CD4-positive, alpha-beta T cell (primary cell): Measurements from ENCODE around the gene DIPK1B. TPM values are rescaled to one million over a fixed set of nuclear protein-coding genes. Genes with fewer than 3 reads are reported as not detected.

ENCODE experiments used
- ATAC-seq: fragments of 200-7000 bp; cut with Tn5 transposase; one replicate; pipeline ENCODE4 v1.10.0; 2022; ENCODE audit warnings: mild to moderate bottlenecking; ENCODE audit not compliant: poor library complexity
- CTCF ChIA-PET: fragments of 350-600 bp; sonication (Branson Sonifier 250); formaldehyde crosslinking; loops from one replicate; lab custom pipeline; 2021; ENCODE audit warnings: antibody characterized with exemption, inconsistent platforms; lab: Charles Lee
- POLR2A ChIA-PET: fragments of 350-600 bp; sonication (Branson Sonifier 250); formaldehyde crosslinking; loops from one replicate; lab custom pipeline; 2021; ENCODE audit warnings: antibody characterized with exemption, inconsistent platforms; lab: Charles Lee
- DNase-seq, 14 experiments: peaks; one replicate each; pipeline ENCODE4 v3.0.0-alpha.2; 2013 to 2020; ENCODE audit warnings: mixed read lengths in 2 of 14
- H3K27ac ChIP-seq, 2 donors: one replicate each; pipeline versions ENCODE4 v1.5.1 to v1.7.0; 2013; ENCODE audit warnings: low read length in 2 of 2, low read depth in 1 of 2, mild to moderate bottlenecking in 1 of 2
- H3K27me3 ChIP-seq, 2 experiments: 1 replicate in 1 of 2; 2 replicates in 1 of 2; pipeline versions ENCODE4 v1.6.1 to v1.7.0; 2013; ENCODE audit warnings: low read length in 2 of 2, control low read depth in 1 of 2, mild to moderate bottlenecking in 1 of 2, moderate library complexity in 1 of 2; ENCODE audit not compliant: insufficient read depth in 2 of 2, control insufficient read depth in 1 of 2
- H3K36me3 ChIP-seq: one replicate; pipeline ENCODE4 v1.6.1; 2013; ENCODE audit warnings: low read length, control low read depth; ENCODE audit not compliant: insufficient read depth
- H3K4me1 ChIP-seq: one replicate; pipeline ENCODE4 v1.6.1; 2013; ENCODE audit warnings: low read length, control low read depth; ENCODE audit not compliant: insufficient read depth
- H3K4me3 ChIP-seq: one replicate; pipeline ENCODE4 v1.5.1; 2013; ENCODE audit warnings: mild to moderate bottlenecking, low read length, moderate library complexity
- H3K9me3 ChIP-seq, 2 experiments: 1 replicate in 1 of 2; 2 replicates in 1 of 2; pipeline versions ENCODE4 v1.6.1 to v1.7.0; 2013; ENCODE audit warnings: low read length in 2 of 2, mild to moderate bottlenecking in 2 of 2, control low read depth in 1 of 2, moderate library complexity in 1 of 2; ENCODE audit not compliant: control insufficient read depth in 1 of 2, insufficient read depth in 1 of 2
- H3K27ac Mint-ChIP-seq: one replicate; pipeline ENCODE4 v1.8.0; 2020; ENCODE audit warnings: mixed read lengths
- H3K27me3 Mint-ChIP-seq: one replicate; pipeline ENCODE4 v1.8.0; 2021; ENCODE audit warnings: mixed read lengths
- H3K36me3 Mint-ChIP-seq: one replicate; pipeline ENCODE4 v1.8.0; 2021; ENCODE audit warnings: low read depth, mixed read lengths
- H3K4me1 Mint-ChIP-seq: one replicate; pipeline ENCODE4 v1.8.0; 2021; ENCODE audit warnings: low read depth, mixed read lengths
- H3K4me3 Mint-ChIP-seq: one replicate; pipeline ENCODE4 v1.8.0; 2020; ENCODE audit warnings: mild to moderate bottlenecking, mixed read lengths
- H3K9me3 Mint-ChIP-seq: one replicate; pipeline ENCODE4 v1.8.0; 2020; ENCODE audit warnings: mixed read lengths
- intact Hi-C, 2 experiments: fragments of 100-400 bp; cut with DNase I in 1 of 2; cut with micrococcal nuclease in 1 of 2; formaldehyde crosslinking; loops; one replicate each; pipeline versions ENCODE4 v1.15.1 to v1.9.0; 2023 to 2025; cut with DNase I, micrococcal nuclease
- total RNA-seq, 174 experiments: library from RNA in 2 of 174; stranded (reverse) in 2 of 174; gene quantifications; one replicate each; pipeline ENCODE4 v1.2.3 and lab custom pipeline; 2021 to 2026
- TF ChIP-seq, protein P1 (sequence below): fragments of 200-600 bp; IDR thresholded peaks from one replicate; pipeline ENCODE4 v1.8.0; 2022; ENCODE audit warnings: antibody characterized with exemption, mild to moderate bottlenecking

DIPK1B gene
- total RNA-seq, 2 experiments from 2014 or later = 0.11 TPM; not detected in 1

GRCh38 chr9:136684339-136684738 is 28.0 kb upstream of the DIPK1B start:
- Histone ChIP-seq H3K4me3 (no peak overlapping the region), H3K4me1 (peaks cover 27% of the 10 kb centered on the region), H3K9me3 (peaks cover 0 to 8% of the 10 kb centered on the region in 2 experiments), H3K27me3 (no peaks in the 10 kb centered on the region), H3K36me3 (no peaks in the 10 kb centered on the region), H3K27ac (no peak overlapping the region)
- no peak for ATAC-seq
- H3K4me3 Mint-ChIP-seq = no peak overlapping the region
- POLR2A ChIA-PET = no interaction called here
- intact Hi-C loops = no loop called here
- TF ChIP-seq, protein P1, sequence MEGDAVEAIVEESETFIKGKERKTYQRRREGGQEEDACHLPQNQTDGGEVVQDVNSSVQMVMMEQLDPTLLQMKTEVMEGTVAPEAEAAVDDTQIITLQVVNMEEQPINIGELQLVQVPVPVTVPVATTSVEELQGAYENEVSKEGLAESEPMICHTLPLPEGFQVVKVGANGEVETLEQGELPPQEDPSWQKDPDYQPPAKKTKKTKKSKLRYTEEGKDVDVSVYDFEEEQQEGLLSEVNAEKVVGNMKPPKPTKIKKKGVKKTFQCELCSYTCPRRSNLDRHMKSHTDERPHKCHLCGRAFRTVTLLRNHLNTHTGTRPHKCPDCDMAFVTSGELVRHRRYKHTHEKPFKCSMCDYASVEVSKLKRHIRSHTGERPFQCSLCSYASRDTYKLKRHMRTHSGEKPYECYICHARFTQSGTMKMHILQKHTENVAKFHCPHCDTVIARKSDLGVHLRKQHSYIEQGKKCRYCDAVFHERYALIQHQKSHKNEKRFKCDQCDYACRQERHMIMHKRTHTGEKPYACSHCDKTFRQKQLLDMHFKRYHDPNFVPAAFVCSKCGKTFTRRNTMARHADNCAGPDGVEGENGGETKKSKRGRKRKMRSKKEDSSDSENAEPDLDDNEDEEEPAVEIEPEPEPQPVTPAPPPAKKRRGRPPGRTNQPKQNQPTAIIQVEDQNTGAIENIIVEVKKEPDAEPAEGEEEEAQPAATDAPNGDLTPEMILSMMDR = no peak
- H3K27me3 Mint-ChIP-seq = no peaks in the 10 kb centered on the region
- H3K4me1 Mint-ChIP-seq = peaks cover 4% of the 10 kb centered on the region
- no peak overlapping the region for H3K27ac Mint-ChIP-seq
- H3K36me3 Mint-ChIP-seq = no peaks in the 10 kb centered on the region
- CTCF ChIA-PET = no interaction called here
- DNase-seq = no peak
- no peaks in the 10 kb centered on the region for H3K9me3 Mint-ChIP-seq

DNA sequence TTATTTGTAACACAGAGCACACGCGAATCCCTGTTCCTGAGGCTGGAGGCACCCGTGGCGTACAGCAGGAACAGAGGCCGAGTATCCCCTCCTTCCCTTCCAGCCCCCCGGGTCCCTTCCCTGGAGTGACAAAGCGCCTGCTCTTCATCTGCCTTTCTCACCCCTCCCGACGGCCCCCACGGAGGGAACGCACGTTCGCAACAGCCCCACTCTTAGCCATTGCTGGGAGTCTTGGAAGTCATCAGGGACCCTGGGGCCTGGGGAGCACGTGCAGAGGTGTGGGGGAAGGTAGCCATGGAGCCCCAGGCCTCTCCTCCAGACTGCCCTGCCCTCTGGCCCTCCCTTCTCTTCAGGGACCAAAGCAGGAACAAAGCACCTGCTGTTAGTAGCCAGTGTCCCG is 27.6 kb upstream of the DIPK1B start:
- intact Hi-C loops = no loop called here

GRCh38 chr9:136685216-136685615 is 27.2 kb upstream of the DIPK1B start:
- TF ChIP-seq, protein P1 = no peak
- DNase-seq (no peak), ATAC-seq (no peak)
- Mint-ChIP-seq H3K27ac (no peak overlapping the region), H3K27me3 (peaks cover 3% of the 10 kb centered on the region), H3K4me3 (peak overlapping the region; percentile 25), H3K4me1 (no peaks in the 10 kb centered on the region), H3K9me3 (no peaks in the 10 kb centered on the region), H3K36me3 (no peaks in the 10 kb centered on the region)
- no peak overlapping the region for H3K4me3 ChIP-seq
- H3K9me3 ChIP-seq = peaks cover 0 to 8% of the 10 kb centered on the region in 2 experiments
- intact Hi-C loops = no loop called here
- CTCF ChIA-PET = no interaction called here
- no peaks in the 10 kb centered on the region for H3K36me3 ChIP-seq
- H3K27ac ChIP-seq = no peak overlapping the region
- H3K27me3 ChIP-seq = no peaks in the 10 kb centered on the region
- POLR2A ChIA-PET = no interaction called here
- peaks cover 27% of the 10 kb centered on the region for H3K4me1 ChIP-seq

More for the DNA sequence above, 27.6 kb upstream of the DIPK1B start:
- DNase-seq (no peak), ATAC-seq (no peak)
- no peak overlapping the region for H3K27ac Mint-ChIP-seq
- peaks cover 0 to 8% of the 10 kb centered on the region in 2 experiments for H3K9me3 ChIP-seq
- no peaks in the 10 kb centered on the region for H3K9me3 Mint-ChIP-seq
- H3K27ac ChIP-seq = no peak overlapping the region
- ChIA-PET POLR2A (no interaction called here), CTCF (no interaction called here)
- H3K36me3 Mint-ChIP-seq = no peaks in the 10 kb centered on the region
- H3K27me3 ChIP-seq = no peaks in the 10 kb centered on the region
- TF ChIP-seq, protein P1 = no peak
- peak overlapping the region; percentile 7 for H3K4me3 Mint-ChIP-seq
- H3K27me3 Mint-ChIP-seq = no peaks in the 10 kb centered on the region
- H3K36me3 ChIP-seq = no peaks in the 10 kb centered on the region
- no peak overlapping the region for H3K4me3 ChIP-seq
- peaks cover 27% of the 10 kb centered on the region for H3K4me1 ChIP-seq
- H3K4me1 Mint-ChIP-seq = peaks cover 2% of the 10 kb centered on the region
